K562 (cell line): ENCODE data around the gene TMEM204. TPM values are rescaled to one million over a fixed set of nuclear protein-coding genes. Genes with fewer than 3 reads are reported as not detected.

Experiments
- ATAC-seq: fragments of 200-7000 bp; cut with Tn5 transposase; 3 replicates; pipeline ENCODE4 v1.9.1; 2020; ENCODE audit warnings: moderate library complexity
- BruUV-seq: library from RNA; stranded (reverse); fragments of 400-500 nt; replicated peaks from 2 replicates; lab custom pipeline; 2021; lab: Mats Ljungman, UMichigan
- CTCF ChIA-PET: fragments of 300-600 bp; formaldehyde crosslinking; extraction: SDS; loops from one replicate; lab custom pipeline; 2021; ENCODE audit warnings: low intra/inter-chr PET ratio; lab: Yijun Ruan, JAX
- POLR2A ChIA-PET: fragments of 300-600, 350-650 bp; sonication (Branson Sonifier 250); formaldehyde crosslinking; extraction: SDS; loops from one replicate; lab custom pipeline; 2021; ENCODE audit warnings: antibody characterized with exemption, inconsistent platforms; lab: Yijun Ruan, JAX
- DNase-seq, 4 experiments: peaks; one replicate each; pipeline versions ENCODE4 v3.0.0 to v3.0.0-alpha.2; 2011 to 2018; ENCODE audit warnings: low spot score in 3 of 4, mixed read lengths in 3 of 4; ENCODE audit errors: extremely low read depth in 1 of 4
- FAIRE-seq: peaks from 2 replicates; lab custom pipeline; 2011; peaks lifted over from hg19 to GRCh38; lab: Jason Lieb, UNC
- H2AFZ ChIP-seq: 2 replicates; pipeline ENCODE4 v1.6.0; 2011; ENCODE audit warnings: low read depth, low read length, control low read depth, inconsistent platforms
- H3K27ac ChIP-seq: fragments of 200-600 bp; 3 replicates; pipeline ENCODE4 v1.8.0; 2011; ENCODE audit warnings: low read depth, mild to moderate bottlenecking, control low read depth, inconsistent platforms, low read length, moderate library complexity, mixed read lengths; ENCODE audit errors: extremely low read depth
- H3K27me3 ChIP-seq, 2 experiments: fragments of 300-600 bp in 1 of 2; 2 replicates in 1 of 2; 3 replicates in 1 of 2; pipeline versions ENCODE4 v1.6.0 to v1.8.0; 2011; ENCODE audit warnings: inconsistent platforms in 2 of 2, low read length in 2 of 2, mild to moderate bottlenecking in 1 of 2, mixed read lengths in 1 of 2, moderate library complexity in 1 of 2; ENCODE audit not compliant: control insufficient read depth in 2 of 2, insufficient read depth in 2 of 2
- H3K36me3 ChIP-seq: fragments of 300-600 bp; 3 replicates; pipeline ENCODE4 v1.8.0; 2011; ENCODE audit warnings: mild to moderate bottlenecking, low read length, inconsistent platforms; ENCODE audit not compliant: control insufficient read depth, insufficient read depth
- H3K4me1 ChIP-seq, 2 experiments: fragments of 200-600 bp in 1 of 2; replicated peaks in 1 of 2; 2 replicates in 1 of 2; 3 replicates in 1 of 2; pipeline versions ENCODE4 v1.5.1 to v1.8.0; 2011; ENCODE audit warnings: inconsistent platforms in 2 of 2, low read length in 2 of 2, mild to moderate bottlenecking in 1 of 2, mixed read lengths in 1 of 2, moderate library complexity in 1 of 2; ENCODE audit not compliant: control insufficient read depth in 2 of 2, insufficient read depth in 2 of 2
- H3K4me2 ChIP-seq: 2 replicates; pipeline ENCODE4 v1.6.1; 2011; ENCODE audit warnings: low read length, control low read depth, inconsistent platforms, mixed read lengths; ENCODE audit not compliant: insufficient read depth
- H3K4me3 ChIP-seq: fragments of 200-600 bp; sonication (generic), shearing (Covaris generic); 2 replicates; pipeline ENCODE4 v1.5.1; 2016; ENCODE audit warnings: control low read depth, inconsistent platforms
- H3K79me2 ChIP-seq: fragments of 200-600 bp; 3 replicates; pipeline ENCODE4 v1.8.0; 2011; ENCODE audit warnings: low read length, inconsistent platforms; ENCODE audit not compliant: control insufficient read depth, insufficient read depth
- H3K9ac ChIP-seq, 2 experiments: 2 replicates each; pipeline versions ENCODE4 v1.6.0 to v1.6.1; 2011; ENCODE audit warnings: low read depth in 2 of 2, low read length in 2 of 2, control low read depth in 1 of 2, inconsistent platforms in 1 of 2, mild to moderate bottlenecking in 1 of 2, mixed read lengths in 1 of 2; ENCODE audit not compliant: insufficient read depth in 1 of 2
- H3K9me1 ChIP-seq: one replicate; pipeline ENCODE4 v1.6.0; 2011; ENCODE audit warnings: inconsistent platforms, mild to moderate bottlenecking, low read length, moderate library complexity; ENCODE audit not compliant: control insufficient read depth, insufficient read depth
- H3K9me3 ChIP-seq: replicated peaks from 2 replicates; pipeline ENCODE4 v1.5.1; 2011; ENCODE audit warnings: low read depth, low read length, inconsistent platforms; ENCODE audit not compliant: control insufficient read depth, insufficient read depth
- H4K20me1 ChIP-seq: replicated peaks from 2 replicates; pipeline ENCODE4 v1.6.1; 2011; ENCODE audit warnings: low read length, inconsistent platforms, mixed read lengths; ENCODE audit not compliant: control insufficient read depth, insufficient read depth
- ARID4B ChIP-seq: sonication (generic); formaldehyde crosslinking; IDR thresholded peaks from 2 replicates; pipeline ENCODE4 v1.8.0; 2022; ENCODE audit warnings: mild to moderate bottlenecking, missing genetic modification reagents
- BCOR ChIP-seq: fragments of 450-650 bp; IDR thresholded peaks from 2 replicates; pipeline ENCODE4 v1.6.1; 2016
- CGGBP1 ChIP-seq: fragments of 250-450 bp; sonication (Bioruptor Pico); IDR thresholded peaks from 2 replicates; pipeline ENCODE4 v1.9.0; 2021; ENCODE audit warnings: mild to moderate bottlenecking
- ELK3 ChIP-seq: fragments of 450-650 bp; formaldehyde crosslinking; IDR thresholded peaks from 2 replicates; pipeline ENCODE4 v1.4.0; 2020; ENCODE audit warnings: mild to moderate bottlenecking
- HMGN3 ChIP-seq: IDR thresholded peaks from 2 replicates; pipeline ENCODE4 v1.6.1; 2011; ENCODE audit warnings: borderline replicate concordance, low read depth, mild to moderate bottlenecking, mixed read lengths, low read length; ENCODE audit not compliant: insufficient read length; ENCODE audit errors: extremely low read depth
- HNRNPH1 ChIP-seq: fragments of 200-400 bp; formaldehyde crosslinking; optimal IDR thresholded peaks from 2 replicates; pipeline ENCODE3; 2017; ENCODE audit warnings: low read depth, mild to moderate bottlenecking, low read length, moderate library complexity
- KLF6 ChIP-seq: fragments of 250-450 bp; sonication (Bioruptor Pico); IDR thresholded peaks from 2 replicates; pipeline ENCODE4 v1.4.0; 2020; ENCODE audit warnings: mild to moderate bottlenecking, moderate library complexity, borderline replicate concordance
- PKNOX1 ChIP-seq: fragments of 450-650 bp; IDR thresholded peaks from 2 replicates; pipeline ENCODE4 v1.6.1; 2016
- SREBF1 ChIP-seq: fragments of 150-350 bp; IDR thresholded peaks from 2 replicates; pipeline ENCODE4 v1.6.1; 2014; ENCODE audit warnings: antibody characterized with exemption, low read depth, low read length, borderline replicate concordance
- STAT5A ChIP-seq: IDR thresholded peaks from 2 replicates; pipeline ENCODE4 v1.6.1; 2012; ENCODE audit warnings: low read length, inconsistent platforms, borderline replicate concordance
- THRB ChIP-seq: fragments of 450-650 bp; formaldehyde crosslinking; conservative IDR thresholded peaks from 2 replicates; pipeline ENCODE4 v1.4.0; 2022; ENCODE audit warnings: mild to moderate bottlenecking, missing genetic modification characterization
- U2AF2 ChIP-seq: fragments of 200-400 bp; formaldehyde crosslinking; optimal IDR thresholded peaks from 2 replicates; pipeline ENCODE3; 2017; ENCODE audit warnings: low read depth, mild to moderate bottlenecking, low read length
- ZNF12 ChIP-seq: sonication (generic); formaldehyde crosslinking; IDR thresholded peaks from 2 replicates; pipeline ENCODE4 v1.4.0; 2020; ENCODE audit warnings: mild to moderate bottlenecking, missing genetic modification reagents
- ZNF197 ChIP-seq: fragments of 200-800 bp; sonication (Bioruptor generic); IDR thresholded peaks from 2 replicates; pipeline ENCODE4 v1.6.1; 2016; ENCODE audit warnings: low read depth, missing genetic modification characterization, missing compliant biosample characterization
- WGBS: fragments of 100-300 bp; shearing (Covaris generic); methylation state at CpG from one replicate; pipeline ENCODE4 v1.1.6; 2016; ENCODE audit warnings: low coverage, mixed read lengths; ENCODE audit not compliant: insufficient coverage; ENCODE audit errors: missing lambda C conversion rate; 5-methylcytosine and 5-hydroxymethylcytosine counted together
- in situ Hi-C: fragments of 300-500 bp; cut with MboI; formaldehyde crosslinking; loops from 4 replicates; pipeline ENCODE4 v1.15.0; 2018; ENCODE audit warnings: inconsistent platforms, mixed read lengths
- intact Hi-C: fragments of 100-400 bp; cut with micrococcal nuclease; formaldehyde crosslinking; loops from 2 replicates; pipeline ENCODE4 v1.14.2; 2022
- polyA plus RNA-seq, 8 experiments: library from polyadenylated mRNA; depleted of rRNA in 4 of 8; stranded (reverse) in 5 of 8; unstranded in 3 of 8; fragments of >200 nt; fragmentation: Nextera tagmentation in 2 of 8; fragmentation: Illumina TruSeq in 1 of 8; extraction: Ambion mirVana in 2 of 8; extraction: Trizol in 1 of 8; gene quantifications; 2 replicates each; pipeline versions ENCODE4 v1.2.1 to v1.2.3, GENCODE V29; 2011 to 2014; ENCODE audit warnings: inconsistent platforms in 1 of 8, missing spikeins in 1 of 8
- total RNA-seq, 7 experiments: library from RNA; depleted of rRNA in 6 of 7; stranded (reverse); fragments of >200 nt in 6 of 7; fragmentation: Illumina TruSeq in 2 of 7; extraction: Trizol in 2 of 7; gene quantifications; 2 replicates each; pipeline versions ENCODE4 v1.2.1 to v1.2.3, GENCODE V29; 2011 to 2021; ENCODE audit warnings: low replicate concordance in 1 of 7

Gene TMEM204
- total and polyA plus RNA-seq, 9 of the 15 experiments (the other 6 are each of a cell fraction or from before 2014, with no cell fraction given): 0.04 to 0.18 TPM; not detected in 7

- 51% methylated on average over 8 of the region's 8 CpGs for WGBS
- H3K9me1 ChIP-seq: no peaks in the 10 kb centered on the region
- ChIA-PET CTCF (no interaction called here), POLR2A (interaction anchor here (0.7 to 1.2 kb wide), 2 partner anchors 13 to 273 kb away, joined by 3 read pairs; no protein-coding TSS in a partner anchor)
- H3K79me2 ChIP-seq: no peaks in the 10 kb centered on the region
- H3K27me3 ChIP-seq: peaks cover 2 to 12% of the 10 kb centered on the region in 2 experiments; a peak in 2 of 5 replicates
- in situ Hi-C loops (no loop called here), intact Hi-C loops (no loop called here)
- no peak for FAIRE-seq
- no peak overlapping the region for H2AFZ ChIP-seq
- no peaks in the 10 kb centered on the region for H3K36me3 ChIP-seq
- H3K4me2 ChIP-seq: no peak overlapping the region
- BruUV-seq: no TSS peak
- H3K27ac ChIP-seq: no peak overlapping the region
- no peak for TF ChIP-seq STAT5A
- no peak for TF ChIP-seq HMGN3
- no peak for TF ChIP-seq THRB
- no peak for TF ChIP-seq KLF6
- TF ChIP-seq ZNF12: no peak
- TF ChIP-seq SREBF1: no peak
- no peak for TF ChIP-seq ZNF197 (CRISPR knock-in tag)
- no peak for TF ChIP-seq ARID4B (CRISPR knock-in tag)
- no peak for TF ChIP-seq U2AF2
- TF ChIP-seq CGGBP1 (CRISPR knock-in tag): no peak
- TF ChIP-seq PKNOX1: no peak
- TF ChIP-seq HNRNPH1: no peak
- TF ChIP-seq BCOR: no peak
- no peak for TF ChIP-seq ELK3
- TF ChIP-seq, all 486 proteins: peak for 0
- DNase-seq (no peak), ATAC-seq (no peak)
- Histone ChIP-seq H3K4me3 (no peak overlapping the region), H3K9me3 (no peaks in the 10 kb centered on the region), H3K4me1 (peaks cover 11 to 74% of the 10 kb centered on the region in 2 experiments; a peak in 4 of 5 replicates), H3K9ac (peak overlapping the region in 1 of 2 experiments; percentile 43; a peak in 1 of 4 replicates), H4K20me1 (0 out of 2 replicates have a peak, but pooled peaks cover 3% of the 10 kb centered on the region)
Measured at GRCh38 chr16:1540556-1540855, 7.0 kb downstream of the TMEM204 start.
